ENCODE results near the gene LPP.

- TF ChIP-seq CTCF (conservative IDR thresholded peaks at IDR 0.05) (no peak), EZH2 (IDR thresholded peaks at IDR 0.05; ENCODE audit: low read depth) (no peak)
Observed at GRCh38 chr3:188435266-188435665, 281.3 kb downstream of the LPP start.

Data from PC-9 (cell line).